ENCODE measurements around the gene TIMD4.

TIMD4 gene

DNA sequence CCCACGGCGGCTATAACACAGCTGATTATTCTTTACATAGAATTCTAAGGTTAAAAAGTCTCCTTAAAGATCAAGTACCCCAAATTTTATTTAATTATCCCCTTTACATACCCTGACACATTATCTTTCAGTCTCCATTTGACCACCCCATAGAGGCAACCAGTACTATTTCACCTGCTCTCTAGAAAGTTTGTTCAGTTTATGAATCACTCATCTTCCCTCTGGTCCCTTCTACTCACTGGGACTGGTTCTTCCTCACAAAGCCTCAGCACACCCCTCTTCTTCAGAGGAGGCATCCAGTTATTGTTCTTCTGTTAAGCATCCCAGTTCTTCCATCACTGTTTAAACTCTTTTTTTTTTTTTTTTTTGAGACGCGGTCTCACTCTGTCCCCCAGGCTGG is 70.2 kb downstream of the TIMD4 start:
- DNase-seq (ENCODE audit: extremely low read depth, low read depth) = no peak
- no peak overlapping the region for H3K4me3 ChIP-seq (replicated peaks; ENCODE audit: low read depth, low read length)
- no peak for TF ChIP-seq CTCF (IDR thresholded peaks at IDR 0.05; ENCODE audit: low read depth, low read length, missing control alignments)

DNA sequence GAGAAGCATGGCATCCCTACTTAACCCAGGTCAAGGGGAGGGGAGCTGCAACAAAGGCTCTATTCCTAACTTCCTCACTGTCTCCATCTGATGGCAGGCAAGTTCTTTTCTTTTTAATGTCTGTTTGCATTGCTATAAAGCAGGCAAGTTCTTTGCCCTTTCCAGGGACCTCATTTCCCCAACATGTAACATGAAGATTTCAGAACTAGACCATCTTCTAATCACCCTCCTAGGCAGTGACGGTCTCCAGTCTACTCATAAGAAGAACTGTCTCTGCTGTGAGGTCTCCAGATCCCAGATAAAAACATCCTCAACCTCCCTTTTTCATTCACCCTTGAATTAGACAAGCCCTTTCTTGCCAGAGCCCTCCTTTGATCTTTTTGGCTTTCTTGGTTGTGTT is 70.8 kb downstream of the TIMD4 start:
- no peak for TF ChIP-seq CTCF (IDR thresholded peaks at IDR 0.05; ENCODE audit: low read depth, low read length, missing control alignments)
- no peak overlapping the region for H3K4me3 ChIP-seq (replicated peaks; ENCODE audit: low read depth, low read length)
- no peak for DNase-seq (ENCODE audit: extremely low read depth, low read depth)

- no peak overlapping the region for H3K4me3 ChIP-seq (replicated peaks; ENCODE audit: low read depth, low read length)
- no peak for DNase-seq (ENCODE audit: extremely low read depth, low read depth)
- no peak for TF ChIP-seq CTCF (IDR thresholded peaks at IDR 0.05; ENCODE audit: low read depth, low read length, missing control alignments)
These were observed 74.5 kb downstream of the TIMD4 start for GRCh38 chr5:156888520-156888919.

GRCh38 chr5:156883316-156883875 is 79.6 kb downstream of the TIMD4 start:
- no peak for DNase-seq (ENCODE audit: extremely low read depth, low read depth)

GRCh38 chr5:156879665-156880285 is 83.3 kb downstream of the TIMD4 start:
- TF ChIP-seq CTCF (IDR thresholded peaks at IDR 0.05; ENCODE audit: low read depth, low read length, missing control alignments) = no peak
- H3K4me3 ChIP-seq (replicated peaks; ENCODE audit: low read depth, low read length) = no peak overlapping the region
- DNase-seq (ENCODE audit: extremely low read depth, low read depth) = no peak

More at GRCh38 chr5:156883316-156883875, 79.6 kb downstream of the TIMD4 start:
- H3K4me3 ChIP-seq (replicated peaks; ENCODE audit: low read depth, low read length) = no peak overlapping the region
- TF ChIP-seq CTCF (IDR thresholded peaks at IDR 0.05; ENCODE audit: low read depth, low read length, missing control alignments) = no peak

DNA sequence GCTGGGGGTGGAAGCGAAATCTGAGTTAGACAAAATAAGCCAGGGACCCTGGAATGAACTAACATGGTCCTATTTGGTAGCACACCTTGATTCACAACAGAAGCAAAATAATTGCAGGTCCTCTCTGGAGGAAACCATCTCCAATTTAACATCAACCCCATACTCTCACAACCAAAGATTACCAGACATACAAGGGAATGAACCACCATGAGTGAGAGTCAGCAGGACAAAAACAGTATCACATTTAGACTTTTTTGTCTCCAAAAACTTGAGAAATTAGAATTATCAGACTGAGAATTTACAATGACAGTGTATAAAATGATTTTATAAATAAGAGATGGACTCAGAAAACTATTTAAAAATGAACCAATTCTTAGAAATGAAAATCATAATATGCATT is 91.8 kb downstream of the TIMD4 start:
- no peak for TF ChIP-seq CTCF (IDR thresholded peaks at IDR 0.05; ENCODE audit: low read depth, low read length, missing control alignments)
- DNase-seq (ENCODE audit: extremely low read depth, low read depth) = no peak
- H3K4me3 ChIP-seq (replicated peaks; ENCODE audit: low read depth, low read length) = no peak overlapping the region

DNA sequence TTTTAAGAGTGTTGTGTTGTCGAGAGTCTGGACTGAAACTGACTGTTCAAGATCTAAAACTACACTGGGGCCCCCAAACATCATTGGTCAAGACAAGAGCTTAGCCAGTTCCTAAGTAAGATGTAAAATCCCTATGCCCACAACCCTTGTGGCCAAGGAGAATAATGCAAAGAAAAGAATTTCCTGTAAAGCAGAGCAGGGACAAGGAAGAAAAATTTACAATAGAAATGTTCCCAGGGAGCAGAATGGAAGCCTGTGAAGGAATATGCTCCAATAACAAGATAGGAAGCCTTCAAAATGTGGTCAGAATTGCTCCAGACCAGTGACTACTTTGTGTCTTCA is 92.6 kb downstream of the TIMD4 start:
- DNase-seq (ENCODE audit: extremely low read depth, low read depth) = no peak
- no peak for TF ChIP-seq CTCF (IDR thresholded peaks at IDR 0.05; ENCODE audit: low read depth, low read length, missing control alignments)
- no peak overlapping the region for H3K4me3 ChIP-seq (replicated peaks; ENCODE audit: low read depth, low read length)
